GM20000 (cell line): ENCODE results near the gene ZP2.
"Not testable (repeated sequence)": the region's sequence is repeated elsewhere in the genome, so short reads cannot be mapped to it uniquely, and the experiment has no call there.

Source experiments
- DNase-seq: peaks from one replicate; pipeline ENCODE4 v3.0.0; 2012; ENCODE audit warnings: low spot score
- CTCF ChIP-seq: IDR thresholded peaks from 2 replicates; pipeline ENCODE4 v1.5.1; 2012; ENCODE audit warnings: mild to moderate bottlenecking, control low read depth; ENCODE audit errors: extremely low read depth, missing control alignments

Gene ZP2

GRCh38 chr16:21162661-21163151, 48.7 kb downstream of the ZP2 start:
- TF ChIP-seq CTCF: no peak
- no peak for DNase-seq

GRCh38 chr16:21161211-21161610, 50.2 kb downstream of the ZP2 start:
- TF ChIP-seq CTCF: no peak
- DNase-seq: no peak

- no peak for TF ChIP-seq CTCF
- no peak for DNase-seq
These were observed 51.1 kb downstream of the ZP2 start for GRCh38 chr16:21160276-21160675.

- DNase-seq: peak; percentile 52
These were observed 52.0 kb downstream of the ZP2 start for GRCh38 chr16:21159281-21159951.

GRCh38 chr16:21158208-21159110, 52.9 kb downstream of the ZP2 start, which contains the start of gene LDAF1:
TSS of gene LDAF1 (plus strand) at chr16:21158674. CDS start at chr16:21161183, 2,509 bp downstream.
- DNase-seq: peak; percentile 92
- no peak for TF ChIP-seq CTCF

More at GRCh38 chr16:21159281-21159951, 52.0 kb downstream of the ZP2 start:
- no peak for TF ChIP-seq CTCF

GRCh38 chr16:21157632-21158031, 53.7 kb downstream of the ZP2 start:
- DNase-seq: no peak
- TF ChIP-seq CTCF: no peak

- TF ChIP-seq CTCF: peak; percentile 11
These were observed 54.5 kb downstream of the ZP2 start for GRCh38 chr16:21156767-21157467.

GRCh38 chr16:21156011-21156410, 55.4 kb downstream of the ZP2 start:
- DNase-seq: not testable (repeated sequence)

More at GRCh38 chr16:21156767-21157467, 54.5 kb downstream of the ZP2 start:
- DNase-seq: peak; percentile 76

GRCh38 chr16:21153124-21153729, 58.1 kb downstream of the ZP2 start:
- DNase-seq: not testable (repeated sequence)
